UCSD-AML1 (cell line): Measurements from ENCODE around the gene ZNF677.
A peak's percentile ranks its signal among the peaks of the same experiment; 100 is the strongest.
"Not testable (repeated sequence)": the region's sequence is repeated elsewhere in the genome, so short reads cannot be mapped to it uniquely, and the experiment has no call there.

ENCODE experiments used
- DNase-seq: peaks from one replicate; lab custom pipeline; 2025; ENCODE audit not compliant: unreplicated experiment; lab: John Stamatoyannopoulos, UW

ZNF677 gene

DNA sequence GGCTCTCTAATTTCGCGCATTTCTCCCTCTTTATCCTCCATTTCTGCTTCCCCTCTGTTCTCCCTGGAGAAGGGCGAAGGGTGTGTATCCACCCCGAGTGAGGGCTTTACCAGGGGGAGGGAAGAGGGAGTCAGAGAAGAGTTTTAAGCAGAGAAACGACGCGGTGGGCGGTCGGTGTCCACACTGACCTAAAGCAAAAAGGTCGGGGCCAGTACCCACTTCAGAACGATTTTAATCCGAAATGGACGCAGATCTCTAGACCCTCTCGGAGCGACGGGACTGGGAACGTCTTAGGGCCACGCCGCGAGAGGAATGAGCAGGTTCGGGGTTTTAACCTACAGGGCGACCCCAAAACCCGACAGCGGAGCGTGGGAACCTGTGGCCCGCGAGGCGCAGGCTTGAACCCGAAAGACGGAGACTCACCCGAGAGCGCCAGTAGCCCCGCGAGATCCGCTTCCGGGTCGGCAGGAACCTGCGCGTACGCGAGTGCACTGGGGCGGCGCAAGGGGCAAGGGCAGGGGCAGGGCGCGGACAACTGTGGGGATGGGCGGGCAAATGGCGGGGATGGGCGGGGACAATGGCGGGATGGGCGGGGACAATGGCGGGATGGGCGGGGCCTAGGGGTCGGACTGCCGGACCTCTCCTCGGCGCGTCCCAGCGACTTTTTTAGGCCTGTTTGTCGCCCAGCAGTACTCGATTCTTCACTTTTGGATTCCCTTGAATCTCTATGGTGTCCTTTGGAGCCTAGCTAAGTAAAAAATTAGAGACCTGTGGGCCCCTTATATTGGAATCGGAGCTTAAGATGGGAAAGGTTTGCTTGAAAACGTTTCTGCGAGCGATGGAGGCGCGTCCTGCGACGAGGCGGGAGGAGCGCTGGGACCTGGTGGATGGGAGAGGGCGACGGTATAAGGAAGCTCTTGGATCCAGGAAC, at the start of gene ZNF677:
Gene ZNF677, minus strand, starts transcription at position 463 of the 931 bp plus-strand sequence. CDS start 3,323 bp downstream, outside the sequence.
- DNase-seq: no peak

DNA sequence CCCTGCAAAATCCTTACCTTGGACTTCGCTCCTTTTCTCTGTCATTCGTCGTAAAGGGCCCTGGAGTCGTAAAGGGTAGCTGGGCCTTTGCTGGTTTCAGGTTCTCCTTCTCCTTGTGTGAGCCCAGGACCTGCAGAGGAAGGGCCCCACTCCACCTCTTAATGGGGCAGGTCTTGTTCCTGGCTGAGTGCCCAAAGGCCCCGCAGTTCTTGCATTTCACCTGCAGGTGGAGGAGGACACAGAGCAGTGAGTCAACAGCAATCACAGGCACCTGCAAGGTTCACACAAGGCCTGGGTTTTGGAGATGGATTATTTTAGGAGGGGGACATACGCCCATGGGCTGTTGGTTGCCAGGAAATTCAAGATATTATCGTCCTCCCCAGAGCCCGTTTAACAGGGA, 46.7 kb upstream of the ZNF677 start:
- not testable (repeated sequence) for DNase-seq

DNA sequence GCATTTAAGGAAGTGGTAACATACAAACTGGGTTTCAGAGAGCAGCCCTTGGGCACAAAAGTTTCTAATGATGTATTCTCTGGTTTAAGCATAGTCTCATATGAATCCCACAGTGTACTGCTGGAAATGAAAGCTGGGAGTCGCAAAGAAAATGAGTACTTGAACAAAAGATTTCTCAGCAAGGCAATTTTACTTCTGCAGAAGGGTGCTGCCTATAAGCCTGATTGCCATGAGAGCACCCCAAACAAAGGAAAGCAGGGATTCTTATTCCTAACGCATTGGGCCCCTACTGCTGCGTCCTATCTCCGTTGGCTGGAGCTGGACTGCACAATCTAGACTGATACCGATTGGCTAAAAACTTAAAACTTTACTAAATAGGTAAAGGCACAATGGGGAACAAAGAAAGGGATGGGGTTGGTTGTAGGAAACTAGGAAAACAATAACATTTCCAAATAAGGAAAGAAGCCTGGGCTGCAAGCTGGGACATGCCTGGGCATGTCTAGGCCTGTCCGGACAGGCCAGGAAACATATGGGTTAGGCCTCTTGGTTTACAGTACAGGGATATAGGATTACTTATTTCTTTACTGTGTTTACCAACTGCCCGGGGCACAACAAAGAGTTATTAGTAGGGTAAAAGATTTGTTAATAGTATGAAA, 40.2 kb upstream of the ZNF677 start:
- DNase-seq: no peak

DNA sequence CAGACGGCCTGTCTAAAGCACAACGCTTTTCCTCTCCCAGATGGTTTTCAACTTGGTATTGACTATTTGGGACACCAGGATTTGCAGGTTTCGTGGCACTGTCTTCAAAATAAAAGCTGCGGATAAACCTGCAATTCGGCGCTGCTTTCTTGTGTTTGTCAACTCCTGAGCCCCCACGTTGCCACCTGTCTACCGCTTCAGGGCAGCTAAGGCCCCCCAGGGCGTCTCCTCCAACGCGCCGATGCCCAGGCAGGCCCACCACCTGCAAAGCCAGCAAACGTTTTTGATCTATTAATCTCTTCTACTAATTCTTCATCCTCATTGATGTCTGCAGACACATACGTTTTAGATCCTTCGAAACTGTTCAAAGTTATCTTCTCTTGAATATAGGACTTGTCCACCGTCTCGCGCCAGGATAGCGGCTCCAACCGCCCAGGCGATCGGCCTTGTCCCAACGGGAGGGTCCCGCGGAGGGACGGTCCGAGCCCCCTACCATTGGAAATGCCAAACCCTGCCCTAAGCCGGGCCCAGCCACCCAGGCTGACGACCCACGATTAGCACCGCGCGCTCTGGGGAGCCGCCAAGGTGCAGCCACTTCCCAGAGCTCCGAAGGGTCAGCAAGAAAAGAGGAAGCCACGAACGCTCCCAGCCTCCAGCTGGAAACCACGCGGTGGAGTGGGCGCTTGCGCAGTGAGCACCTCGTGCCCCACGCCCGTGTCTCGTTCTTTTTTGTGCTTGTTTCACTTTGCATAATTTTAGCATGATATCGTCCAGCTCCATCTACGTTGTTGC, 36.3 kb upstream of the ZNF677 start:
- no peak for DNase-seq

DNA sequence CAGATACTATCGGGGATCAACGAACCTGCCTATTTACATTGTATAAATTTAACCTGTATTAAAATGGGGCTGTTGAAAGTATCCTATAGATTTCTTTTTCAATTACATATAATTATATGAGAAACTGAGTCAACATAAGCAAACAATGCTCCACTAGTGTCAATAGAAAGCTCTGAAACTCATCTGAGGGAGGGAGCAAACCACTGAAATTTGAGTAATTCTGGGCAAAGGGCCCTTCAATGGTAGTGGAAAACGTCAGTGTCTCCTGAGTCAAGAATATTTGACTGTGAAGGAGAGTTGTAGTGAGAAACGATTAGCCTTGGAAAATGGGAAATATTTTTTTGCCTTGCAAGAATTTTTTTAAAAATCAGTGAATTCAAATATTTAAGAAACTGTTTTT, 30.4 kb upstream of the ZNF677 start:
- no peak for DNase-seq

DNA sequence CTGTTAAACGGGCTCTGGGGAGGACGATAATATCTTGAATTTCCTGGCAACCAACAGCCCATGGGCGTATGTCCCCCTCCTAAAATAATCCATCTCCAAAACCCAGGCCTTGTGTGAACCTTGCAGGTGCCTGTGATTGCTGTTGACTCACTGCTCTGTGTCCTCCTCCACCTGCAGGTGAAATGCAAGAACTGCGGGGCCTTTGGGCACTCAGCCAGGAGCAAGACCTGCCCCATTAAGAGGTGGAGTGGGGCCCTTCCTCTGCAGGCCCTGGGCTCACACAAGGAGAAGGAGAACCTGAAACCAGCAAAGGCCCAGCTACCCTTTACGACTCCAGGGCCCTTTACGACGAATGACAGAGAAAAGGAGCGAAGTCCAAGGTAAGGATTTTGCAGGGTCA, 27.3 kb upstream of the ZNF677 start:
- DNase-seq: not testable (repeated sequence)

DNA sequence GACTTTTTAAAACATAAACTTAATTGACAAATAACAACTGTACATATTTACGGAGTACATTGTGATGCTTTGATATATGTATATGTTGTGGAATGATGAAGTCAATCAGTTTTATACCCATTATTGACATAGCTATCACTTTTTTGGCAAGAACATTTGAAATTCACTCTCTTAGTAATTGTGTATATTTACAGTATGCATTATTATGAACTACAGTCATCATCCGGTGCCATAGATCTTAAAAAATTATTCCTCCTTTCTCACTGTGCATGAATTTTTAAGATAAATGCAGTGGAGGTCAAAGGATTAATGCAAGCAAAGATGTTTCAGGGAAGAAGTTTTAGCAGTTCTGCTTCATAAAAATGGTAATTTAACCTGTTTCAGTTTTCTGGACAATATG, 20.8 kb upstream of the ZNF677 start:
- DNase-seq: no peak

DNA sequence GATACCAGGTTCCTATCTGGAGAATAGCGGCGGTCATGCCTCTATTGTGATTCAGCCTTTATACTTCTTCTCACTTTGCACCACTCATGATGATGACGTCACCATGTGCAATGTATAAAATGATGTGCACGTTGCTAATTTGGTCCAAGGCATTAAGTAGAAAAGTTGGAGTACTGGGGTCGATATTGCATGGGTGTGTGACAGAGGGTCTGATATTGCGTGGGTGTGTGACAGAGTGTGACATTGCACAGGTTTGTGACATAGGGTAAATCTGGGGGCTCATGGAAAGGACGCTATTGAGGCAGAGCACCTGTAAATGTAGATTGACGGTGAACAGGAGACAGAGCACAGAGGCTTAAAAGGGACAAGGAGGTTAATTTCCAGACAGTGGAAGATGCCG, 17.4 kb upstream of the ZNF677 start:
- DNase-seq: no peak

DNA sequence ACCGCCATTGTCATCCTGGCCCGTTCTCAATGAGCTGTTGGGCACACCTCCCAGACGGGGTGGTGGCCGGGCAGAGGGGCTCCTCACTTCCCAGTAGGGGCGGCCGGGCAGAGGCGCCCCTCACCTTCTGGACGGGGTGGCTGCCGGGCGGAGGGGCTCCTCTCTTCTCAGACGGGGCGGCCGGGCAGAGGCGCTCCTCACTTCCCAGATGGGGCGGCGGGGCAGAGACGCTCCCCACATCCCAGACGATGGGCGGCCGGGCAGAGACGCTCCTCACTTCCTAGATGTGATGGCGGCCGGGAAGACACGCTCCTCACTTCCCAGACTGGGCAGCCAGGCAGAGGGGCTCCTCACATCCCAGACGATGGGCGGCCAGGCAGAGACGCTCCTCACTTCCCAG, 15.2 kb upstream of the ZNF677 start:
- DNase-seq: not testable (repeated sequence)

DNA sequence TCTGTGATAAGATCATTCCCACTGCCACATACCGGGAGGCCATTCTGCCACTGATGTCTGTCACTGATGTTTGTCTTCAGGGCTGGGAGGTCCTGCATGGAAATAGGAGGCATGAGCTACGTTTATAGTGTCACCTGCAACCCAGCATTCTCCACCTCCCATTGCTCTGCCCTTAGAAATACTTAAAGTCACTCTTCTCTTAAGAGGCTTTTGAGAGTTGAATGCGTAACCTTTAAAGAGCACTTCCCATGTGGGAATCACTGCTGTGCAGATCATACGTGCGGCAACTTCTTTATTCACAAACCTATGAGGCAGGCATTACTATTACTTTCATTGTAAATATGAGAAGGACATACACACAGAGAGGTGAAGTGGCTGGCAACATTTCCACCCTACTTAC, 12.9 kb upstream of the ZNF677 start, which contains the start of gene VN1R4:
Gene VN1R4, minus strand, starts transcription at position 101 of the 400 bp plus-strand sequence. Its CDS starts 58 bp downstream, at position 43.
- not testable (repeated sequence) for DNase-seq

DNA sequence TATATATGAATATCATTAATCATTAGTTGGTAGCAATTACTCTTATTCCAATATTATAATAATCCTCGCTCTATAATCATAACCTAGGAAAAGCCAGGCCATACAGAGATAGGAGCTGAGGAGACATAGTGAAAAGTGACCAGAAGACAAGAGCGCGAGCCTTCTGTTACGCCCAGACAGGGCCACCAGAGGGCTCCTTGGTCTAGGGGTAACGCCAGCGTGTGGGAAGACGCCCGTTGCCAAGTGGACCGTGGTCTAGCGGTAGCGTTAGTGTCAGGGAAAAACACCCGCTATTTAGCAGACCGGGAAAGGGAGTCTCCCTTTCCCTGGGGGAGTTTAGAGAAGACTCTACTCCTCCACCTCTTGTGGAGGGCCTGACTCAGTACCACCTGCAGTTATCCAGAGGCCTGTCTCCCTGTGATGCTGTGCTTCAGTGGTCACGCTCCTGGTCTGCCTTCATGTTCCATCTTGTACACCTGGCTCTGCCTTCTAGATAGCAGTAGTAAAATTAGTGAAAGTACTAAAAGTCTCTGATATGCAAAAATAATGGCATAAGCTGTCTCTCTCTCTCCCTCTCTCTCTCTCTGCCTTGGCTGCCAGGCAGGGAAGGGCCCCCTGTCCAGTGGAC, 3.2 kb upstream of the ZNF677 start, which contains the start of gene VN1R2:
Gene VN1R2, plus strand, starts transcription at position 578 of the 628 bp plus-strand sequence. CDS start 84 bp downstream, outside the sequence.
- not testable (repeated sequence) for DNase-seq

DNA sequence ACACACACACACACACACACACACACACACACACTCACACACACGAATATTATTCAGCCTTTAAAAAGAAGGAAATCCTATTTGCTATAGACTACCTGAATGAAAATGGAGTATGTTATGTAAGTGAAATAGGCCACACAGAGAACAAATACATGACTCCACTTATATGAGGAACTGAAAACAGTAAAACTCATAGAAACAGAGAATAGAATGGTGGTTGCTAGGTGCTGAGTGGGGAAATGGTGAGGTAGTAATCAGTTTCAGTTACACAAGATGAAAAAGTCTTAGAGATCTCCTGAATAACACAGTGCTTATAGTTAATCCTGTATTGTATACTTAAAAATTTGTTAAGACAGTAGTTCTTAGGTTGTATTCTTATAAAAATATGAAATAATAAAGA, 8.2 kb downstream of the ZNF677 start:
- no peak for DNase-seq

DNA sequence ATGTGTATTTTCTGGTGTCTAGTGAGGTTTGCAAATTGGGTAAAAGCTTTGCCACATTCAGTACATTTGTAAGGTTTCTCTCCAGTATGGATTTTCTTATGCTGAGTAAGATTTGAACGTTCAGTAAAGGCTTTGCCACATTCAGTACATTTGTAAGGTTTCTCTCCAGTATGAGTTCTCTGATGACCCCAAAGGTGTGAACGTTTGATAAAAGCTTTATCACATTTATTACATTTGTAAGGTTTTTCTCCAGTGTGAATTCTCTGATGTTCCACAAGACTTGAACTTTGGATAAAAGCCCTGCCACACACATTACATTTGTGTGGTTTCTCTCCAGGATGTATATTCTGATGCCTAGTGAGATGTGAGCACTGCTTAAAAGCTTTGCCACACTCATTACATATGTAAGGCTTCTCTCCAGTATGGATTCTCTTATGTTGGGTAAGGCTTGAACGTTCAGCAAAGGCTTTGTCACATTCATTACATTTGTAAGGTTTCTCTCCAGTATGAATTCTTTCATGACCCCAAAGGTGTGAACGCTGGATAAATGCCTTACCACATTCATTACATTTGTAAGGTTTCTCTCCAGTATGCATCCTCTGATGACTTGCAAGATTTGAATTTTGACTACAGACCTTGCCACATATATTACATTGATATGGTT, 17.4 kb downstream of the ZNF677 start:
- no peak for DNase-seq

DNA sequence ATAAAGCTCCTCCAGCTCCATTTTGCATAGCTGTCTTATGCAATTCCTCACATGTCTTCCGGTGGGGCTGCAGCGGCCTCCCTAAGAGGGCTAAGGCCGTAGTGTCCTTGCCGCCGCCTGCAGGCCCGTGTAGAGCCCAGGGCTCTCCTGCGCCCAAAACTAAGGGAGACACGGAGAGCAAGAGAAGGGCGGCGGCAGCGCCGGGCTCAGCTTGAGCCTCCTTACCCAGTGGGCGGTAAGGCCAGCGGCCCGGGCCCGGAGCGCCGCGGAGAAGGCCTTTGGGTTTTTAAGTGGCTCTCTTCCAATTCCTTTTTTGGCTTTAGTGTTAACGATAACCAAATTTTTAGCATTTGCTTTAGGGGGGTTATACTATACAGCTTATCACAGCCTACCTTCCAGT, 30.1 kb downstream of the ZNF677 start:
- no peak for DNase-seq

DNA sequence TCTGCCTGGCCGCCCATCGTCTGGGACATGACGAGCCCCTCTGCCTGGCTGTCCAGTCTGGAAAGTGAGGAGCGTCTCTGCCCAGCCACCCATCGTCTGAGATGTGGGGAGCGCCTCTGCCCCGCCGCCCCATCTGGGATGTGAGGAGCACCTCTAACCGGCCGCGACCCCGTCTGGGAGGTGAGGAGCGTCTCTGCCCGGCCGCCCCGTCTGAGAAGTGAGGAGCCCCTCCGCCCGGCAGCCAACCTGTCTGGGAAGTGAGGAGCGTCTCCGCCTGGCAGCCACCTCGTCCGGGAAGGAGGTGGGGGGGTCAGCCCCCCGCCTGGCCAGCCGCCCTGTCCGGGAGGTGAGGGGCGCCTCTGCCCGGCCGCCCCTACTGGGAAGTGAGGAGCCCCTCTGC, 32.0 kb downstream of the ZNF677 start:
- not testable (repeated sequence) for DNase-seq

DNA sequence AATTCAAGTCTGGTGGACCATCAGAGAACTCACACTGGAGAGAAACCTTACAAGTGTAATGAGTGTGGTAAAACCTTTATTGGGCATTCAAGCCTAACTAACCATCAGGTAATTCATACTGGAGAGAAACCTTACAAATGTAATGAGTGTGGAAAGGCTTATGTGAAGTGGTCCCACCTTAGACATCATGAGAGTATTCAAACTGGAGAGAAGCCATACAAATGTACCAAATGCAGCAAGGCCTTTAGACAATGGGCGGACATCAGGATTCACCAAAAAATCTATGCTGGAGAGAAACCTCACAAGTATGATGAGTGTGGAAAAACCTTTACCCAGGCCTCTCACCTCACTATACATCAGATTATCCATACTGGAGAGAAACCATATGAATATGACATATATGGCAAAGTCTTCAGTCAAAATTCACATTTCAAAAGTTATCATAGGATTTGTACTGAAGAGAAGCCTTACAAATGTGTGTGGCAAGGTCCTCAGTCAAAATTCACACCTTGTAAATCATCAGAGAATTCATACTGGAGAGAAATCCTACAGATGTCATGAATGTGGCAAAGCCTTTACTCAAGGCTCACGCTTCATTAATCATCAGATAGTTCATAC, 41.9 kb downstream of the ZNF677 start:
- DNase-seq: no peak

DNA sequence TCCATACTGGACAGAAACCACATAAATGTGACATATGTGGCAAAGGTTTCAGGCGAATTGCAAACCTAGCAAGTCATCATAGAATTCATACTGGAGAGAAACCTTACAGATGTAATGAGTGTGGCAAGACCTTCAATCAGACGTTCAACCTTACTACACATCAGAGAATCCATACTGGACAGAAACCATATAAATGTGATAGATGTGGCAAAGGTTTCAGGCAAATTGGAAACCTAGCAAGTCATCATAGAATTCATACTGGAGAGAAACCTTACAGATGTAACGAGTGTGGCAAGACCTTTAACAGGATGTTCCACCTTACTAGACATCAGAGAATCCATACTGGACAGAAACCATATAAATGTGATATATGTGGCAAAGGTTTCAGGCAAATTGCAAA, 43.1 kb downstream of the ZNF677 start:
- not testable (repeated sequence) for DNase-seq

DNA sequence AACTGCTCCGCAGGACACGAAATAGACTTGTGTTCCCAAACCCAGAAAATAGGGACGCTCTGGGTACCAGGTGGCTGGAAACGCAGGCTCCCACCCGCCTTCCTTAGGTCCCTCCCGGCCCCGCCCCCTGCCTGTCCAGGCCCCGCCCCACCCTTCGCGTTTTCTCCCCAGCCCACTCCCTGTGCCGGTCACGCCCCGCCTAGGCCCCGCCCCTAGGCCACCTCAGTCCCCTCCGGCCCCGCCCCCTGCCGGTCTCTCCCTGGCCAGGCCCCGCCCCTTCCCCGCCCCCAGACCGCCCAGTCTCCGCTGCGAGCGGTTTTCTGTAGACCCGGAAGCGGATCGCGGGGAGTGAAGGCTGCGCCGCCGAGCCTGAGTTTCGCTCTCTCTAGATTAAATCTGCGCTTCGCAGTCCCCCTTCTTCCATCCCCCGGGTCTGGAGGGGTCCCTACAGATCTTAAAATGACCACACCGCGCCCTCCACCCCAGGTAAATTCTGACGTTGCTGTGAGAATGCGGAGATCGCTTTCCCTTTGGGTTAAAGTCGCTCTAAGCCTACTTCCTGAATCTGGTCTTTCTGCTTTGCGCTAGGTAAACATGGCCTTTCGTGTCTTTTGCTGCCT, 57.8 kb downstream of the ZNF677 start:
- peak; percentile 55 for DNase-seq

DNA sequence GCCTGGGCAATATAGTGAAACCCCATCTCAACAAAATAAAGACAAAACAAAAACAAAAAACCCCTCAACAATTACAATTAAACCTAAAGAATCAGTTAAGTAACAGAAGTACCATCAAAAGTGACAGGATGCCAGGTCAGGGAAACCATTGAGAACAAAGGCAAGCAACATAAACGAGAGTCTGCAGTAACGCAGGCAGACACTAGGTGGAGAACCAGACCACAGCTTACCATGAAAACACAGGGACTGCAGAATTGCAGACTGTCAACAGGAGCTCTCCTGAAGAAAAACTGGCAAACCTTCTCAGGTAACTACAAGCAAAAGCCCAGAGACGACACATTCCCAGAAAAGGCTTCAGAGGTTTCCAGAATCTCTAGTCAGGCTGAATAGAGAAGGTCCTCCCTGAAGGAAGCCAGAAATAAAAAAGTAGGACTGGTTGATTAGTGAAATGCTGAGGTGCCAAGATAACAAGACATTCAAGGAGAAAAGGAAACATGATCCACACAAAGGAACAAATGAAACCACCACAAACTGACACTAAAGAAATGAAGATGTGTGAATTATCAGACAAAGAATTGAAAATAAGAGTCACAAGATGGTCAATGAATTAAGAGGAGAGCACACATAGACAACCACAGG, 59.3 kb downstream of the ZNF677 start:
- peak; percentile 53 for DNase-seq
